Sigmoid colon (tissue), 4 donors: ENCODE results near the gene IGFBP2.

ENCODE experiments used
- CTCF ChIP-seq, 4 experiments: fragments of 450-650 bp in 3 of 4; fragments of 200-600 bp in 1 of 4; IDR thresholded peaks; one replicate each; pipeline ENCODE4 v1.5.1; 2016 to 2019; ENCODE audit warnings: antibody characterized with exemption in 4 of 4, mild to moderate bottlenecking in 3 of 4, moderate library complexity in 2 of 4
- EP300 ChIP-seq, 4 donors: sonication (generic); formaldehyde crosslinking; IDR thresholded peaks; one replicate each; pipeline ENCODE4 v1.6.1; 2017; ENCODE audit warnings: antibody characterized with exemption in 4 of 4
- POLR2A ChIP-seq, 2 donors: fragments of 450-650 bp; IDR thresholded peaks; one replicate each; pipeline ENCODE4 v1.6.1; 2016; ENCODE audit warnings: antibody characterized with exemption in 2 of 2, mild to moderate bottlenecking in 2 of 2, moderate library complexity in 2 of 2
- POLR2AphosphoS5 ChIP-seq, 4 donors: sonication (generic); formaldehyde crosslinking; IDR thresholded peaks; one replicate each; pipeline ENCODE4 v1.6.1; 2017; ENCODE audit warnings: antibody characterized with exemption in 4 of 4

GRCh38 chr2:216713691-216714336 is 80.6 kb downstream of the IGFBP2 start:
- TF ChIP-seq CTCF (IDR thresholded peaks at IDR 0.05), result no peak
- no peak for TF ChIP-seq POLR2A (IDR thresholded peaks at IDR 0.05)
- TF ChIP-seq POLR2AphosphoS5 (IDR thresholded peaks at IDR 0.05), result peak in 1 of 4 donors; percentile 14
- TF ChIP-seq EP300 (IDR thresholded peaks at IDR 0.05), result no peak
